Spleen (tissue), 7 donors: ENCODE data around the gene CDC34.

Source experiments
- CTCF ChIP-seq, 11 experiments: fragments of 200-600 bp in 7 of 11; fragments of 450-650 bp in 4 of 11; sonication (generic) in 4 of 11; IDR thresholded peaks in 8 of 11; conservative IDR thresholded peaks in 3 of 11; 1 replicate in 7 of 11; 2 replicates in 4 of 11; pipeline versions ENCODE4 v1.4.0 to v1.8.0; 2016 to 2021; ENCODE audit warnings: antibody characterized with exemption in 11 of 11, inconsistent platforms in 4 of 11, mild to moderate bottlenecking in 1 of 11
- POLR2A ChIP-seq, 3 donors: fragments of 450-650 bp; IDR thresholded peaks; one replicate each; pipeline ENCODE4 v1.5.1; 2017; ENCODE audit warnings: antibody characterized with exemption in 3 of 3, mild to moderate bottlenecking in 1 of 3
- POLR2AphosphoS5 ChIP-seq, 3 donors: sonication (generic); formaldehyde crosslinking; IDR thresholded peaks; one replicate each; pipeline ENCODE4 v1.5.1; 2017; ENCODE audit warnings: antibody characterized with exemption in 3 of 3
- donor health status: DM: no; HTN: no; CAD: no; lungs with moderate emphysema.
- donor health status: DM: no; HTN: no; CAD: no.
- donor health status: DM: no; HTN: no; CAD: no.

DNA sequence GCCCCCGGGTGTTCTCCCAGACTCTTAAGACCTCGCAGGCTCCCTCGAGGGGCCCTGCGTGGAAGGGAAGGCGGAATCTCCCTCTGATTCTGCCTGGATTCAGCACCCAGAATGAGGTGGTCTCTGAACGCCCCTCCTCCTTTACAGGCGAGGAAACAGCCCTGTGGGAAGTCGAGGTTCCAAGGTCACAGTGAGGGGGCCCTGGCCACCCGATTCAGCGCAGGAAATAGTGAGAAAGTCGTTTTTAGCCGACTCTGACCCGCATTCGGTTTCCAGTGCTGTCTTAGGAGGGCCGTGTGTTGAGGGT lies 41.9 kb downstream of the CDC34 start:
- TF ChIP-seq CTCF (IDR thresholded peaks at IDR 0.05 in 8 of 11, conservative IDR thresholded peaks at IDR 0.05 in 3 of 11) (no peak), POLR2A (IDR thresholded peaks at IDR 0.05) (no peak), POLR2AphosphoS5 (IDR thresholded peaks at IDR 0.05) (no peak)
